CD14-positive monocyte (primary cell): ENCODE results near the gene GRK1. TPM values are rescaled to one million over a fixed set of nuclear protein-coding genes. Genes with fewer than 3 reads are reported as not detected.

Experiments
- DNase-seq, 3 donors: peaks; one replicate each; pipeline ENCODE4 v3.0.0-alpha.2; 2011 to 2022
- H2AFZ ChIP-seq: 2 replicates; pipeline ENCODE4 v1.6.0; 2012; ENCODE audit warnings: mild to moderate bottlenecking, low read depth, low read length, inconsistent platforms; ENCODE audit not compliant: insufficient read depth, poor library complexity, severe bottlenecking
- H3K27ac ChIP-seq, 2 donors: 1 replicate in 1 of 2; 2 replicates in 1 of 2; pipeline ENCODE4 v1.5.1; 2012 to 2013; ENCODE audit warnings: low read length in 2 of 2, control low read depth in 1 of 2, inconsistent platforms in 1 of 2, low read depth in 1 of 2, mild to moderate bottlenecking in 1 of 2
- H3K27me3 ChIP-seq, 2 donors: one replicate each; pipeline versions ENCODE4 v1.6.0 to v1.6.1; 2011 to 2013; ENCODE audit warnings: low read length in 2 of 2; ENCODE audit not compliant: control insufficient read depth in 2 of 2, insufficient read depth in 2 of 2
- H3K36me3 ChIP-seq, 2 donors: replicated peaks in 1 of 2; 1 replicate in 1 of 2; 2 replicates in 1 of 2; pipeline versions ENCODE4 v1.5.1 to v1.6.1; 2012 to 2013; ENCODE audit warnings: low read length in 2 of 2, control low read depth in 1 of 2, inconsistent platforms in 1 of 2, mild to moderate bottlenecking in 1 of 2; ENCODE audit not compliant: insufficient read depth in 2 of 2, control insufficient read depth in 1 of 2
- H3K4me1 ChIP-seq, 2 donors: 1 replicate in 1 of 2; 2 replicates in 1 of 2; pipeline versions ENCODE4 v1.5.1 to v1.6.1; 2012 to 2013; ENCODE audit warnings: low read length in 2 of 2, control low read depth in 1 of 2, inconsistent platforms in 1 of 2, mild to moderate bottlenecking in 1 of 2, moderate library complexity in 1 of 2; ENCODE audit not compliant: insufficient read depth in 2 of 2, control insufficient read depth in 1 of 2
- H3K4me2 ChIP-seq: replicated peaks from 2 replicates; pipeline ENCODE3; 2012; ENCODE audit warnings: low read length, moderate library complexity, mild to moderate bottlenecking; ENCODE audit not compliant: poor library complexity, severe bottlenecking; ENCODE audit errors: extremely low read depth
- H3K4me3 ChIP-seq, 3 experiments: fragments of 200-600 bp in 1 of 3; sonication (generic) in 1 of 3; replicated peaks in 1 of 3; 1 replicate in 2 of 3; 2 replicates in 1 of 3; pipeline ENCODE4 v1.5.1; 2011 to 2013; ENCODE audit warnings: low read length in 3 of 3, mild to moderate bottlenecking in 3 of 3, control low read depth in 2 of 3, low read depth in 2 of 3, inconsistent platforms in 1 of 3, moderate library complexity in 1 of 3
- H3K79me2 ChIP-seq: 2 replicates; pipeline ENCODE4 v1.6.0; 2012; ENCODE audit warnings: mild to moderate bottlenecking, control low read depth, inconsistent platforms, low read length, moderate library complexity; ENCODE audit not compliant: insufficient read depth
- H3K9ac ChIP-seq: 2 replicates; pipeline ENCODE4 v1.6.0; 2017; ENCODE audit warnings: low read length, mild to moderate bottlenecking; ENCODE audit not compliant: insufficient read depth, poor library complexity, severe bottlenecking
- H3K9me3 ChIP-seq, 2 donors: replicated peaks in 1 of 2; 1 replicate in 1 of 2; 2 replicates in 1 of 2; pipeline versions ENCODE4 v1.5.1 to v1.6.1; 2012 to 2013; ENCODE audit warnings: low read length in 2 of 2, control low read depth in 1 of 2; ENCODE audit not compliant: control insufficient read depth in 1 of 2, insufficient read depth in 1 of 2
- H4K20me1 ChIP-seq: 2 replicates; pipeline ENCODE4 v1.6.0; 2012; ENCODE audit warnings: mild to moderate bottlenecking, low read length, control low read depth, moderate library complexity; ENCODE audit not compliant: insufficient read depth
- H3K27ac Mint-ChIP-seq, 7 donors: one replicate each; pipeline ENCODE4 v1.8.0; 2020; ENCODE audit warnings: mild to moderate bottlenecking in 7 of 7, mixed read lengths in 7 of 7, moderate library complexity in 6 of 7, inconsistent platforms in 2 of 7
- H3K27me3 Mint-ChIP-seq, 3 donors: one replicate each; pipeline ENCODE4 v1.8.0; 2021 to 2022; ENCODE audit warnings: low read depth in 3 of 3, mild to moderate bottlenecking in 3 of 3, mixed read lengths in 3 of 3, moderate library complexity in 3 of 3, inconsistent platforms in 1 of 3
- H3K36me3 Mint-ChIP-seq, 2 donors: one replicate each; pipeline ENCODE4 v1.8.0; 2020; ENCODE audit warnings: mixed read lengths in 2 of 2, inconsistent platforms in 1 of 2, mild to moderate bottlenecking in 1 of 2
- H3K4me1 Mint-ChIP-seq: one replicate; pipeline ENCODE4 v1.8.0; 2020; ENCODE audit warnings: mild to moderate bottlenecking, mixed read lengths
- H3K4me3 Mint-ChIP-seq, 2 donors: one replicate each; pipeline ENCODE4 v1.8.0; 2020; ENCODE audit warnings: mild to moderate bottlenecking in 2 of 2, mixed read lengths in 2 of 2, moderate library complexity in 1 of 2
- H3K9me3 Mint-ChIP-seq, 7 donors: one replicate each; pipeline ENCODE4 v1.8.0; 2020 to 2022; ENCODE audit warnings: mixed read lengths in 7 of 7, mild to moderate bottlenecking in 6 of 7, moderate library complexity in 6 of 7, inconsistent platforms in 2 of 7
- CTCF ChIP-seq: fragments of 200-600 bp; IDR thresholded peaks from one replicate; pipeline ENCODE4 v1.8.0; 2022; ENCODE audit warnings: antibody characterized with exemption, mild to moderate bottlenecking
- WGBS: methylation state at CpG from one replicate; pipeline ENCODE4 v1.1.5; 2013; ENCODE audit warnings: missing lambda C conversion rate; ENCODE audit not compliant: insufficient coverage; 5-methylcytosine and 5-hydroxymethylcytosine counted together
- intact Hi-C, 2 donors: fragments of 100-400 bp; cut with micrococcal nuclease; formaldehyde crosslinking; loops; one replicate each; pipeline versions ENCODE4 v1.15.0 to v1.15.1; 2023
- polyA plus RNA-seq, 3 donors: library from polyadenylated mRNA; depleted of rRNA in 1 of 3; unstranded in 2 of 3; stranded (reverse) in 1 of 3; fragments of 300-500 nt in 2 of 3; fragments of >200 nt in 1 of 3; fragmentation: Illumina TruSeq in 2 of 3; gene quantifications; 1 replicate in 2 of 3; 2 replicates in 1 of 3; pipeline ENCODE4 v1.2.3, GENCODE V29; 2012 to 2021

The GRK1 gene
- polyA plus RNA-seq, 3 donors = not detected

GRCh38 chr13:113762538-113762937 is 95.5 kb downstream of the GRK1 start:
- peak overlapping the region in 1 of 2 donors; percentile 48 for H3K4me3 Mint-ChIP-seq
- H3K27me3 ChIP-seq = peaks cover 20 to 31% of the 10 kb centered on the region in 2 donors
- peaks cover 0 to 8% (median 3%) of the 10 kb centered on the region in 7 donors for H3K9me3 Mint-ChIP-seq
- H3K36me3 ChIP-seq = no peaks in the 10 kb centered on the region
- peaks cover 19 to 24% of the 10 kb centered on the region in 2 donors for H3K4me1 ChIP-seq
- H3K4me2 ChIP-seq = no peak overlapping the region
- intact Hi-C loops = no loop called here
- H2AFZ ChIP-seq = no peak overlapping the region
- 76% methylated on average over 4 of the region's 11 CpGs for WGBS
- H3K27ac Mint-ChIP-seq = no peak overlapping the region
- peaks cover 27 to 49% (median 40%) of the 10 kb centered on the region in 3 donors for H3K27me3 Mint-ChIP-seq
- H3K4me3 ChIP-seq = no peak overlapping the region
- DNase-seq = no peak
- H4K20me1 ChIP-seq = no peaks in the 10 kb centered on the region
- H3K4me1 Mint-ChIP-seq = peaks cover 22% of the 10 kb centered on the region
- no peaks in the 10 kb centered on the region for H3K79me2 ChIP-seq
- H3K36me3 Mint-ChIP-seq = peaks cover 0 to 2% of the 10 kb centered on the region in 2 donors
- no peak overlapping the region for H3K9ac ChIP-seq
- H3K27ac ChIP-seq = no peak overlapping the region
- TF ChIP-seq CTCF = no peak
- peaks cover 3 to 4% of the 10 kb centered on the region in 2 donors for H3K9me3 ChIP-seq

GRCh38 chr13:113763254-113763653 is 96.2 kb downstream of the GRK1 start:
- 74% methylated on average over 5 of the region's 13 CpGs for WGBS
- H3K27me3 ChIP-seq = peaks cover 20 to 31% of the 10 kb centered on the region in 2 donors
- H3K4me3 ChIP-seq = no peak overlapping the region
- Mint-ChIP-seq H3K36me3 (peaks cover 0 to 2% of the 10 kb centered on the region in 2 donors), H3K9me3 (peaks cover 0 to 5% (median 3%) of the 10 kb centered on the region in 7 donors), H3K27me3 (peaks cover 27 to 49% (median 43%) of the 10 kb centered on the region in 3 donors), H3K4me1 (peaks cover 15% of the 10 kb centered on the region), H3K4me3 (peak overlapping the region in 1 of 2 donors; percentile 54), H3K27ac (no peak overlapping the region)
- H3K27ac ChIP-seq = no peak overlapping the region
- DNase-seq = no peak
- H3K79me2 ChIP-seq = no peaks in the 10 kb centered on the region
- intact Hi-C loops = no loop called here
- no peak for TF ChIP-seq CTCF
- no peak overlapping the region for H3K4me2 ChIP-seq
- H3K9ac ChIP-seq = no peak overlapping the region
- no peak overlapping the region for H2AFZ ChIP-seq
- peaks cover 14 to 18% of the 10 kb centered on the region in 2 donors for H3K4me1 ChIP-seq
- no peaks in the 10 kb centered on the region for H3K36me3 ChIP-seq
- H4K20me1 ChIP-seq = no peaks in the 10 kb centered on the region
- peaks cover 0 to 4% of the 10 kb centered on the region in 2 donors for H3K9me3 ChIP-seq
